OCI-LY1 (cell line): ENCODE results near the gene LRFN2.

Experiments used
- H2AFZ ChIP-seq: fragments of 200-600 bp; sonication (generic), shearing (Covaris generic); 2 replicates; pipeline ENCODE4 v1.6.0; 2014; ENCODE audit warnings: antibody characterized with exemption, mild to moderate bottlenecking, low read length
- H3F3A ChIP-seq: fragments of 200-600 bp; sonication (generic), shearing (Covaris generic); 2 replicates; pipeline ENCODE4 v1.6.0; 2014; ENCODE audit warnings: mild to moderate bottlenecking, antibody characterized with exemption, low read length, moderate library complexity; ENCODE audit not compliant: insufficient read depth
- H3K27ac ChIP-seq: fragments of 200-600 bp; sonication (generic); 2 replicates; pipeline ENCODE4 v1.5.1; 2014; ENCODE audit warnings: low read length, mixed run types, mild to moderate bottlenecking, low read depth; ENCODE audit not compliant: poor library complexity, severe bottlenecking
- H3K27me3 ChIP-seq: fragments of 200-600 bp; sonication (generic); 2 replicates; pipeline ENCODE4 v1.6.0; 2014; ENCODE audit warnings: antibody characterized with exemption, mild to moderate bottlenecking, low read length, moderate library complexity; ENCODE audit not compliant: insufficient read depth
- H3K36me3 ChIP-seq: fragments of 200-600 bp; sonication (generic); 2 replicates; pipeline ENCODE4 v1.6.1; 2014; ENCODE audit warnings: mild to moderate bottlenecking, antibody characterized with exemption, low read length, moderate library complexity, mixed read lengths; ENCODE audit not compliant: insufficient read depth
- H3K4me1 ChIP-seq: fragments of 200-600 bp; sonication (generic); 2 replicates; pipeline ENCODE4 v1.5.1; 2014; ENCODE audit warnings: mild to moderate bottlenecking, low read length, moderate library complexity; ENCODE audit not compliant: insufficient read depth, severe bottlenecking
- H3K4me2 ChIP-seq: fragments of 200-600 bp; sonication (generic), shearing (Covaris generic); 2 replicates; pipeline ENCODE4 v1.6.1; 2014; ENCODE audit warnings: low read length
- H3K4me3 ChIP-seq: fragments of 200-600 bp; sonication (generic); 2 replicates; pipeline ENCODE4 v1.5.1; 2014; ENCODE audit warnings: low read length, low read depth, mild to moderate bottlenecking, mixed read lengths; ENCODE audit not compliant: poor library complexity, severe bottlenecking
- H3K79me2 ChIP-seq: fragments of 200-600 bp; shearing (Covaris generic); 2 replicates; pipeline ENCODE4 v1.6.1; 2016; ENCODE audit warnings: mixed run types, low read length, mixed read lengths; ENCODE audit not compliant: insufficient read depth
- H3K9ac ChIP-seq: fragments of 200-600 bp; sonication (generic), shearing (Covaris generic); 2 replicates; pipeline ENCODE4 v1.6.1; 2014; ENCODE audit warnings: mild to moderate bottlenecking, low read length, mixed read lengths
- H3K9me2 ChIP-seq: fragments of 200-600 bp; sonication (generic), shearing (Covaris generic); 2 replicates; pipeline ENCODE4 v1.6.1; 2014; ENCODE audit warnings: low read depth, mild to moderate bottlenecking, low read length, mixed read lengths
- H3K9me3 ChIP-seq: fragments of 200-600 bp; shearing (Covaris generic); 2 replicates; pipeline ENCODE4 v1.6.1; 2014; ENCODE audit warnings: low read length, mixed read lengths
- H4K20me1 ChIP-seq: fragments of 200-600 bp; sonication (generic), shearing (Covaris generic); 2 replicates; pipeline ENCODE4 v1.6.0; 2016; ENCODE audit warnings: mild to moderate bottlenecking, low read length; ENCODE audit not compliant: insufficient read depth
- CTCF ChIP-seq: fragments of 200-600 bp; sonication (generic), shearing (Covaris generic); IDR thresholded peaks from 2 replicates; pipeline ENCODE4 v1.5.1; 2017; ENCODE audit warnings: mild to moderate bottlenecking, antibody characterized with exemption, low read length, moderate library complexity, mixed read lengths
- EZH2 ChIP-seq: fragments of 200-600 bp; sonication (generic), shearing (Covaris generic); IDR thresholded peaks from 2 replicates; pipeline ENCODE4 v1.8.0; 2017; ENCODE audit warnings: borderline replicate concordance, mixed run types, mild to moderate bottlenecking, antibody characterized with exemption, low read length, moderate library complexity, mixed read lengths

Gene LRFN2

GRCh38 chr6:40486576-40486975 lies 100.6 kb downstream of the LRFN2 start:
- no peak overlapping the region for H3K9ac ChIP-seq
- no peaks in the 10 kb centered on the region for H3K9me2 ChIP-seq
- no peak overlapping the region for H3K27ac ChIP-seq
- no peaks in the 10 kb centered on the region for H3K9me3 ChIP-seq
- no peaks in the 10 kb centered on the region for H4K20me1 ChIP-seq
- no peaks in the 10 kb centered on the region for H3K36me3 ChIP-seq
- no peak overlapping the region for H3K4me3 ChIP-seq
- no peak overlapping the region for H2AFZ ChIP-seq
- H3K4me1 ChIP-seq = no peaks in the 10 kb centered on the region
- no peaks in the 10 kb centered on the region for H3K79me2 ChIP-seq
- H3K4me2 ChIP-seq = no peak overlapping the region
- H3F3A ChIP-seq = no peaks in the 10 kb centered on the region
- no peaks in the 10 kb centered on the region for H3K27me3 ChIP-seq
- no peak for TF ChIP-seq CTCF
- no peak for TF ChIP-seq EZH2

GRCh38 chr6:40485795-40486194 lies 101.4 kb downstream of the LRFN2 start:
- Histone ChIP-seq H3K4me2 (no peak overlapping the region), H3K27ac (no peak overlapping the region), H3K27me3 (no peaks in the 10 kb centered on the region), H3K9me3 (no peaks in the 10 kb centered on the region), H3K9ac (no peak overlapping the region), H3K4me3 (no peak overlapping the region), H2AFZ (no peak overlapping the region), H3F3A (no peaks in the 10 kb centered on the region), H3K9me2 (no peaks in the 10 kb centered on the region), H3K36me3 (no peaks in the 10 kb centered on the region), H3K79me2 (no peaks in the 10 kb centered on the region), H3K4me1 (no peaks in the 10 kb centered on the region), H4K20me1 (no peaks in the 10 kb centered on the region)
- no peak for TF ChIP-seq CTCF
- TF ChIP-seq EZH2 = no peak

- Histone ChIP-seq H3K4me1 (no peaks in the 10 kb centered on the region), H3K27me3 (no peaks in the 10 kb centered on the region), H3K9ac (no peak overlapping the region), H3F3A (no peaks in the 10 kb centered on the region), H4K20me1 (no peaks in the 10 kb centered on the region), H3K79me2 (no peaks in the 10 kb centered on the region), H2AFZ (no peak overlapping the region), H3K27ac (no peak overlapping the region), H3K9me2 (no peaks in the 10 kb centered on the region), H3K4me3 (no peak overlapping the region), H3K36me3 (no peaks in the 10 kb centered on the region), H3K4me2 (no peak overlapping the region), H3K9me3 (no peaks in the 10 kb centered on the region)
- TF ChIP-seq EZH2 (no peak), CTCF (no peak)
Measured at GRCh38 chr6:40485300-40485699, 101.9 kb downstream of the LRFN2 start.
